Chondrocyte (in vitro differentiated cells): ENCODE data around the gene KCNT2. TPM values are rescaled to one million over a fixed set of nuclear protein-coding genes. Genes with fewer than 3 reads are reported as not detected.

ENCODE experiments used
- DNase-seq: peaks from one replicate; pipeline ENCODE4 v3.0.0; 2021; ENCODE audit warnings: mixed read lengths, low spot score
- H3K27ac Mint-ChIP-seq: one replicate; pipeline ENCODE4 v1.8.0; 2021; ENCODE audit warnings: mild to moderate bottlenecking, moderate library complexity, mixed read lengths; ENCODE audit not compliant: unreplicated experiment
- H3K27me3 Mint-ChIP-seq: 2 replicates; pipeline ENCODE4 v1.8.0; 2021; ENCODE audit warnings: low read depth, mixed read lengths
- H3K36me3 Mint-ChIP-seq: 2 replicates; pipeline ENCODE4 v1.8.0; 2021; ENCODE audit warnings: low read depth, mixed read lengths
- H3K4me1 Mint-ChIP-seq: 2 replicates; pipeline ENCODE4 v1.8.0; 2021; ENCODE audit warnings: low read depth, mild to moderate bottlenecking, mixed read lengths
- H3K4me3 Mint-ChIP-seq: one replicate; pipeline ENCODE4 v1.8.0; 2021; ENCODE audit warnings: mild to moderate bottlenecking, moderate library complexity, mixed read lengths; ENCODE audit not compliant: unreplicated experiment
- H3K9me3 Mint-ChIP-seq: 2 replicates; pipeline ENCODE4 v1.8.0; 2021; ENCODE audit warnings: low read depth, mixed read lengths
- total RNA-seq: library from RNA; stranded (reverse); gene quantifications from 3 replicates; pipeline ENCODE4 v1.2.1, GENCODE V29; 2021
- TF ChIP-seq, protein P1 (sequence below): fragments of 200-600 bp; sonication (generic); IDR thresholded peaks from 2 replicates; pipeline ENCODE4 v1.5.0; 2021; ENCODE audit warnings: antibody characterized with exemption, mild to moderate bottlenecking, moderate library complexity

The KCNT2 gene
- total RNA-seq, 1 donor from 2014 or later = 13.4 TPM

DNA sequence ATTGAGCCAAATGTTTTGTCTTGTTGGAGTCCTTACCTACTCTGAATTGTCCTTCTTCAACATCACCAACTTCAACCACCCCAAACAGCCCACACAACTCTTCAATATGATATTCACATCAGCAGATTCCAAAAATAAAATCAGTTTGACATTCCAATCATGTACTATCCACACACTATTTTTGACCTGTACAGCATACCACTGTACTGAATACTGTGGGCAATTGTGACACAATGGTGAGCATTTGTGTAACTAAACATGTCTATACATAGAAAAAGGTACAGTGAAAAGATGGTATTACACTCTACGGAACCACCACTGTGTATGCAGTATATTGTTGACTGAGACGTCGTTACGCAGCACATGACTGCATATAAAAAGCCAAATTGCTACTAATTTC is 223.1 kb downstream of the KCNT2 start:
- Mint-ChIP-seq H3K4me1 (peaks cover 17% of the 10 kb centered on the region), H3K27me3 (no peaks in the 10 kb centered on the region), H3K4me3 (no peak overlapping the region), H3K9me3 (peaks cover 16% of the 10 kb centered on the region), H3K36me3 (peaks cover 9% of the 10 kb centered on the region), H3K27ac (no peak overlapping the region)
- TF ChIP-seq, protein P1, sequence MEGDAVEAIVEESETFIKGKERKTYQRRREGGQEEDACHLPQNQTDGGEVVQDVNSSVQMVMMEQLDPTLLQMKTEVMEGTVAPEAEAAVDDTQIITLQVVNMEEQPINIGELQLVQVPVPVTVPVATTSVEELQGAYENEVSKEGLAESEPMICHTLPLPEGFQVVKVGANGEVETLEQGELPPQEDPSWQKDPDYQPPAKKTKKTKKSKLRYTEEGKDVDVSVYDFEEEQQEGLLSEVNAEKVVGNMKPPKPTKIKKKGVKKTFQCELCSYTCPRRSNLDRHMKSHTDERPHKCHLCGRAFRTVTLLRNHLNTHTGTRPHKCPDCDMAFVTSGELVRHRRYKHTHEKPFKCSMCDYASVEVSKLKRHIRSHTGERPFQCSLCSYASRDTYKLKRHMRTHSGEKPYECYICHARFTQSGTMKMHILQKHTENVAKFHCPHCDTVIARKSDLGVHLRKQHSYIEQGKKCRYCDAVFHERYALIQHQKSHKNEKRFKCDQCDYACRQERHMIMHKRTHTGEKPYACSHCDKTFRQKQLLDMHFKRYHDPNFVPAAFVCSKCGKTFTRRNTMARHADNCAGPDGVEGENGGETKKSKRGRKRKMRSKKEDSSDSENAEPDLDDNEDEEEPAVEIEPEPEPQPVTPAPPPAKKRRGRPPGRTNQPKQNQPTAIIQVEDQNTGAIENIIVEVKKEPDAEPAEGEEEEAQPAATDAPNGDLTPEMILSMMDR = no peak
- no peak for DNase-seq

DNA sequence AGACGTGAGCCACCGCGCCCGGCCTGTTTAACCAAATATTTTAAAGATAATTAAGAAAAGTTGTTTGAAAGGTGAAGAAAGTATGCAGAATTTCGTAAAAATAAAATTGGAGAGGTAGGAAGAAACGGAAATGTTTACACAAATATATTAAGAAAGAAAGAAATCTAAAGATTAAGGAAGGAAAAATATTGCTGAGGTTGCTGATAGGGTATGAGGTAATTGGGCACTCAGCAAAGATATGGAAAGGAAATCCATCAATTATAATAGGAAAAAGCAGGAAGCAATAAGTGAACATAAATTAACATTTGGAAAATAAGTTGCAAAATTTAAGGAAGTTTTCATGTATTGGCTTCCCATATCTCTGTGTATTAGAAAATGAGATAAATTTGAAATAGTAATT is 225.9 kb downstream of the KCNT2 start:
- no peaks in the 10 kb centered on the region for H3K27me3 Mint-ChIP-seq
- no peak overlapping the region for H3K4me3 Mint-ChIP-seq
- peaks cover 3% of the 10 kb centered on the region for H3K36me3 Mint-ChIP-seq
- no peak overlapping the region for H3K27ac Mint-ChIP-seq
- TF ChIP-seq, protein P1 = no peak
- peaks cover 6% of the 10 kb centered on the region for H3K9me3 Mint-ChIP-seq
- peaks cover 10% of the 10 kb centered on the region for H3K4me1 Mint-ChIP-seq
- DNase-seq = no peak

DNA sequence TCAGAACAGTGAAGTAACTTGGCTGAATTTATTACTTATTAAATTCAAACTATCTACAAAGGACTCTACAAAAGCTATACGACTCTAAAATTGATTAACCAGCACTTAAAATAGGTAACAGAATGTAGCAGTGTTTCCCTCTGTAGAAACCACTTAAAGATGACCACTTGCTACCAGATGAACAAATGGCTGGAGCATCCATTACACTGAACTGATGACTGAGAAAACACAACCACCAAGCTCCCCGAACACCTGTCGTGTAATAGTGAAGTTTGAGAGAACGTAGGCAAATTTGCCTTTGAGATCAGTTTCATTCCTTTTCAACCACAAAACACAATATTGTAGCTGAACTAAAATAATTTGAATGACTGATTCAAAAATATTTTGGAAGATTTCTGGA is 226.7 kb downstream of the KCNT2 start:
- Mint-ChIP-seq H3K4me1 (peaks cover 6% of the 10 kb centered on the region), H3K27me3 (no peaks in the 10 kb centered on the region), H3K4me3 (no peak overlapping the region), H3K27ac (no peak overlapping the region), H3K9me3 (peaks cover 2% of the 10 kb centered on the region), H3K36me3 (peaks cover 2% of the 10 kb centered on the region)
- DNase-seq = no peak
- TF ChIP-seq, protein P1 = no peak

DNA sequence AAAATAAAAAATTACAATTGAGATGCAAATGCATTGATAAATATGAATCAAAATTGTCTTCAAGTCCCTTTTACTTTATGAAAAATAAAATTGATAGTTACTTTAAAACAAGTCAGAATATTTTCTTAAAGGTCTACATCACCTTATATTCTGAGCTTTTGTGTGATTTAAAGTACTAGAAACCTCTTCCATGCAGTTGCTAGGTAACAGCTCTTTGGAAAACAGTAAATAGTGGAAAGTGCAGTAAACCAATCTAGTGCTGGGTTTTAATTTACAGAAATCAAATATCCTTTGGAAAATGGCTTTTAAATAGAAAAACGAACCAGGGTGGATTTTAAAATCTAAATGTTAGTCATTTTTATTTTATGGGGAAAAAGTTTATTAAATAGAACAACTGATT is 227.9 kb downstream of the KCNT2 start:
- TF ChIP-seq, protein P1 = no peak
- H3K4me3 Mint-ChIP-seq = no peak overlapping the region
- peaks cover 6% of the 10 kb centered on the region for H3K4me1 Mint-ChIP-seq
- H3K27me3 Mint-ChIP-seq = no peaks in the 10 kb centered on the region
- peaks cover 2% of the 10 kb centered on the region for H3K36me3 Mint-ChIP-seq
- H3K9me3 Mint-ChIP-seq = no peaks in the 10 kb centered on the region
- no peak for DNase-seq
- H3K27ac Mint-ChIP-seq = no peak overlapping the region

DNA sequence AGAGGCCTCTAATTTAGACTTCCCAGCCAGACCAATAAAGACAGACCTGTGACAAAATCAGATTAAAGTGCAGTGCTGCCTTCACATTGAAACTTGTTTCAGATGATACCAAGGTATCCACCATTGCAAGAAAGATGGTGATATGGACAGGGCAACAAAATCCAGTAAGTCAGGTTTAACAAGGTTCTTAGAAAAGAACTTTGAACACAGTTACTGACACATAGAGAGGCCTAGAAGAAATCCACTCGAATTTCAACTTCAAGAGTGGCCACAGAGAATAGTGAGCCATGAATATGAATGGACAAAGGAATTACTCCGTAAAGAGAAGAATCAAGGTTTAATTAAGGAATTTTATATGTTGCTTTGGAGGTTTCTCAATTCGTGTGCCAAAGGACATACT is 230.4 kb downstream of the KCNT2 start:
- no peak overlapping the region for H3K27ac Mint-ChIP-seq
- H3K4me1 Mint-ChIP-seq = no peaks in the 10 kb centered on the region
- no peak overlapping the region for H3K4me3 Mint-ChIP-seq
- DNase-seq = no peak
- H3K9me3 Mint-ChIP-seq = no peaks in the 10 kb centered on the region
- H3K27me3 Mint-ChIP-seq = no peaks in the 10 kb centered on the region
- H3K36me3 Mint-ChIP-seq = no peaks in the 10 kb centered on the region
- TF ChIP-seq, protein P1 = no peak
